K562 (cell line): ENCODE results near the gene PSMB7. TPM values are rescaled to one million over a fixed set of nuclear protein-coding genes. Genes with fewer than 3 reads are reported as not detected.

ENCODE experiments used
- ATAC-seq: fragments of 200-7000 bp; cut with Tn5 transposase; 3 replicates; pipeline ENCODE4 v1.9.1; 2020; ENCODE audit warnings: moderate library complexity
- BruUV-seq: library from RNA; stranded (reverse); fragments of 400-500 nt; replicated peaks from 2 replicates; lab custom pipeline; 2021; lab: Mats Ljungman, UMichigan
- CTCF ChIA-PET: fragments of 300-600 bp; formaldehyde crosslinking; extraction: SDS; loops from one replicate; lab custom pipeline; 2021; ENCODE audit warnings: low intra/inter-chr PET ratio; lab: Yijun Ruan, JAX
- POLR2A ChIA-PET: fragments of 300-600, 350-650 bp; sonication (Branson Sonifier 250); formaldehyde crosslinking; extraction: SDS; loops from one replicate; lab custom pipeline; 2021; ENCODE audit warnings: antibody characterized with exemption, inconsistent platforms; lab: Yijun Ruan, JAX
- DNase-seq, 4 experiments: peaks; one replicate each; pipeline versions ENCODE4 v3.0.0 to v3.0.0-alpha.2; 2011 to 2018; ENCODE audit warnings: low spot score in 3 of 4, mixed read lengths in 3 of 4; ENCODE audit errors: extremely low read depth in 1 of 4
- FAIRE-seq: peaks from 2 replicates; lab custom pipeline; 2011; peaks lifted over from hg19 to GRCh38; lab: Jason Lieb, UNC
- H2AFZ ChIP-seq: 2 replicates; pipeline ENCODE4 v1.6.0; 2011; ENCODE audit warnings: low read depth, low read length, control low read depth, inconsistent platforms
- H3K27ac ChIP-seq: fragments of 200-600 bp; 3 replicates; pipeline ENCODE4 v1.8.0; 2011; ENCODE audit warnings: low read depth, mild to moderate bottlenecking, control low read depth, inconsistent platforms, low read length, moderate library complexity, mixed read lengths; ENCODE audit errors: extremely low read depth
- H3K27me3 ChIP-seq, 2 experiments: fragments of 300-600 bp in 1 of 2; 2 replicates in 1 of 2; 3 replicates in 1 of 2; pipeline versions ENCODE4 v1.6.0 to v1.8.0; 2011; ENCODE audit warnings: inconsistent platforms in 2 of 2, low read length in 2 of 2, mild to moderate bottlenecking in 1 of 2, mixed read lengths in 1 of 2, moderate library complexity in 1 of 2; ENCODE audit not compliant: control insufficient read depth in 2 of 2, insufficient read depth in 2 of 2
- H3K36me3 ChIP-seq: fragments of 300-600 bp; 3 replicates; pipeline ENCODE4 v1.8.0; 2011; ENCODE audit warnings: mild to moderate bottlenecking, low read length, inconsistent platforms; ENCODE audit not compliant: control insufficient read depth, insufficient read depth
- H3K4me1 ChIP-seq, 2 experiments: fragments of 200-600 bp in 1 of 2; replicated peaks in 1 of 2; 2 replicates in 1 of 2; 3 replicates in 1 of 2; pipeline versions ENCODE4 v1.5.1 to v1.8.0; 2011; ENCODE audit warnings: inconsistent platforms in 2 of 2, low read length in 2 of 2, mild to moderate bottlenecking in 1 of 2, mixed read lengths in 1 of 2, moderate library complexity in 1 of 2; ENCODE audit not compliant: control insufficient read depth in 2 of 2, insufficient read depth in 2 of 2
- H3K4me2 ChIP-seq: 2 replicates; pipeline ENCODE4 v1.6.1; 2011; ENCODE audit warnings: low read length, control low read depth, inconsistent platforms, mixed read lengths; ENCODE audit not compliant: insufficient read depth
- H3K4me3 ChIP-seq: fragments of 200-600 bp; sonication (generic), shearing (Covaris generic); 2 replicates; pipeline ENCODE4 v1.5.1; 2016; ENCODE audit warnings: control low read depth, inconsistent platforms
- H3K79me2 ChIP-seq: fragments of 200-600 bp; 3 replicates; pipeline ENCODE4 v1.8.0; 2011; ENCODE audit warnings: low read length, inconsistent platforms; ENCODE audit not compliant: control insufficient read depth, insufficient read depth
- H3K9ac ChIP-seq, 2 experiments: 2 replicates each; pipeline versions ENCODE4 v1.6.0 to v1.6.1; 2011; ENCODE audit warnings: low read depth in 2 of 2, low read length in 2 of 2, control low read depth in 1 of 2, inconsistent platforms in 1 of 2, mild to moderate bottlenecking in 1 of 2, mixed read lengths in 1 of 2; ENCODE audit not compliant: insufficient read depth in 1 of 2
- H3K9me1 ChIP-seq: one replicate; pipeline ENCODE4 v1.6.0; 2011; ENCODE audit warnings: inconsistent platforms, mild to moderate bottlenecking, low read length, moderate library complexity; ENCODE audit not compliant: control insufficient read depth, insufficient read depth
- H3K9me3 ChIP-seq: replicated peaks from 2 replicates; pipeline ENCODE4 v1.5.1; 2011; ENCODE audit warnings: low read depth, low read length, inconsistent platforms; ENCODE audit not compliant: control insufficient read depth, insufficient read depth
- H4K20me1 ChIP-seq: replicated peaks from 2 replicates; pipeline ENCODE4 v1.6.1; 2011; ENCODE audit warnings: low read length, inconsistent platforms, mixed read lengths; ENCODE audit not compliant: control insufficient read depth, insufficient read depth
- ARID2 ChIP-seq: fragments of 450-650 bp; IDR thresholded peaks from 2 replicates; pipeline ENCODE4 v1.6.1; 2017; ENCODE audit warnings: antibody characterized with exemption, mild to moderate bottlenecking
- CEBPB ChIP-seq: fragments of 450-650 bp; IDR thresholded peaks from 2 replicates; pipeline ENCODE4 v1.6.1; 2016; ENCODE audit warnings: missing genetic modification characterization, missing compliant biosample characterization
- ELF2 ChIP-seq: fragments of 250-450 bp; sonication (Bioruptor Pico); IDR thresholded peaks from 2 replicates; pipeline ENCODE4 v1.5.0; 2021; ENCODE audit warnings: mild to moderate bottlenecking
- FIP1L1 ChIP-seq: fragments of 200-400 bp; formaldehyde crosslinking; IDR thresholded peaks from 2 replicates; pipeline ENCODE4 v1.6.1; 2018; ENCODE audit warnings: mild to moderate bottlenecking, low read depth, low read length; ENCODE audit not compliant: poor library complexity, severe bottlenecking
- JUNB ChIP-seq: fragments of 450-650 bp; formaldehyde crosslinking; conservative IDR thresholded peaks from 2 replicates; pipeline ENCODE4 v1.4.0; 2020; ENCODE audit warnings: mild to moderate bottlenecking
- MCM3 ChIP-seq: fragments of 450-650 bp; IDR thresholded peaks from 2 replicates; pipeline ENCODE4 v1.6.1; 2016
- WGBS: fragments of 100-300 bp; shearing (Covaris generic); methylation state at CpG from one replicate; pipeline ENCODE4 v1.1.6; 2016; ENCODE audit warnings: low coverage, mixed read lengths; ENCODE audit not compliant: insufficient coverage; ENCODE audit errors: missing lambda C conversion rate; 5-methylcytosine and 5-hydroxymethylcytosine counted together
- in situ Hi-C: fragments of 300-500 bp; cut with MboI; formaldehyde crosslinking; loops from 4 replicates; pipeline ENCODE4 v1.15.0; 2018; ENCODE audit warnings: inconsistent platforms, mixed read lengths
- intact Hi-C: fragments of 100-400 bp; cut with micrococcal nuclease; formaldehyde crosslinking; loops from 2 replicates; pipeline ENCODE4 v1.14.2; 2022
- polyA plus RNA-seq, 8 experiments: library from polyadenylated mRNA; depleted of rRNA in 4 of 8; stranded (reverse) in 5 of 8; unstranded in 3 of 8; fragments of >200 nt; fragmentation: Nextera tagmentation in 2 of 8; fragmentation: Illumina TruSeq in 1 of 8; extraction: Ambion mirVana in 2 of 8; extraction: Trizol in 1 of 8; gene quantifications; 2 replicates each; pipeline versions ENCODE4 v1.2.1 to v1.2.3, GENCODE V29; 2011 to 2014; ENCODE audit warnings: inconsistent platforms in 1 of 8, missing spikeins in 1 of 8
- total RNA-seq, 7 experiments: library from RNA; depleted of rRNA in 6 of 7; stranded (reverse); fragments of >200 nt in 6 of 7; fragmentation: Illumina TruSeq in 2 of 7; extraction: Trizol in 2 of 7; gene quantifications; 2 replicates each; pipeline versions ENCODE4 v1.2.1 to v1.2.3, GENCODE V29; 2011 to 2021; ENCODE audit warnings: low replicate concordance in 1 of 7
- TF ChIP-seq, protein P1 (sequence below): fragments of 450-650 bp; formaldehyde crosslinking; conservative IDR thresholded peaks from 2 replicates; pipeline ENCODE4 v1.4.0; 2022; ENCODE audit warnings: mild to moderate bottlenecking, missing genetic modification characterization

PSMB7 gene
- total and polyA plus RNA-seq, 9 of the 15 experiments (the other 6 are each of a cell fraction or from before 2014, with no cell fraction given) = 321 to 978 (median 407) TPM

DNA sequence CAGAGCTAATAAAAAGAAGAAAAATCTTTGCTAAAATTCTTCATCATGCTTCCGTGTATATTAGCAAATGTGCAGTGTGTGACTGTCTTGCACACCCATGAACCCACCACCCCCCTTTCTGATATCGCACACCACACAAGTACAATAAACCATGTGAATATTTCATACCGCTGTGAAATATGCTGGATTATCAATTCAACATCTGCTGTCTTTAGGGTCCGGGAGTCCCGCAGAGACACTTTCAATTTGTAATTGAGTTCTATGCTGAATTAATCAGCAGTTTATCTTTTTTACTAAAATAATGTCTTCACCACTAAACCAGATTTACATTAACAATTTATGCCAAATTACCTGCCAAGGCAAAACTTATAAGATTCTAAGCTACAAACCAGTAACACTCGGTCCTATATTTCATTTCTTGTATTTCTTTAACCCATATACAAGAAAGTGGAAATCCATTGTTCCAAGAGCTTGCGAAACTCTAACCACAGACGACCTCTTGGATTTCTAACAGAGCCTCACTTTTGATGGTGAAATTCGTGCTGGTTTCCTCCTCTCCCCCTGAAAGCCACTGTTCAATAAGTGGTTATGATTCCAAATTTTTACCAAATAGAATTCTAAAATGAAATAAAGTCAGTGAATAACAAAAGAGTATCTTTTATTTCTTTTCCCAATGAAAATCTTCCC lies 44.2 kb downstream of the PSMB7 start:
- H3K27ac ChIP-seq = no peak overlapping the region
- peaks cover 4% of the 10 kb centered on the region for H3K9me3 ChIP-seq
- peaks cover 4% of the 10 kb centered on the region for H3K9me1 ChIP-seq
- BruUV-seq = no TSS peak
- no peak overlapping the region for H2AFZ ChIP-seq
- no peaks in the 10 kb centered on the region for H3K27me3 ChIP-seq
- DNase-seq (no peak), ATAC-seq (no peak), FAIRE-seq (no peak)
- intact Hi-C loops (no loop called here), in situ Hi-C loops (no loop called here)
- WGBS = 78% methylated on average over 9 of the region's 9 CpGs
- no peak overlapping the region for H3K4me3 ChIP-seq
- no peak overlapping the region for H3K4me2 ChIP-seq
- POLR2A ChIA-PET = interaction anchor here (2.2 kb wide), 1 partner anchor 9 kb away, joined by 10 read pairs; no protein-coding TSS in a partner anchor
- H3K36me3 ChIP-seq = peaks cover 36% of the 10 kb centered on the region
- H3K4me1 ChIP-seq = peaks cover 0 to 25% of the 10 kb centered on the region in 2 experiments; a peak in 4 of 5 replicates
- H4K20me1 ChIP-seq = peaks cover 23% of the 10 kb centered on the region
- no peak for TF ChIP-seq ARID2
- no peak for TF ChIP-seq FIP1L1
- TF ChIP-seq, protein P1, sequence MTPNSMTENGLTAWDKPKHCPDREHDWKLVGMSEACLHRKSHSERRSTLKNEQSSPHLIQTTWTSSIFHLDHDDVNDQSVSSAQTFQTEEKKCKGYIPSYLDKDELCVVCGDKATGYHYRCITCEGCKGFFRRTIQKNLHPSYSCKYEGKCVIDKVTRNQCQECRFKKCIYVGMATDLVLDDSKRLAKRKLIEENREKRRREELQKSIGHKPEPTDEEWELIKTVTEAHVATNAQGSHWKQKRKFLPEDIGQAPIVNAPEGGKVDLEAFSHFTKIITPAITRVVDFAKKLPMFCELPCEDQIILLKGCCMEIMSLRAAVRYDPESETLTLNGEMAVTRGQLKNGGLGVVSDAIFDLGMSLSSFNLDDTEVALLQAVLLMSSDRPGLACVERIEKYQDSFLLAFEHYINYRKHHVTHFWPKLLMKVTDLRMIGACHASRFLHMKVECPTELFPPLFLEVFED = no peak
- no peak for TF ChIP-seq MCM3
- peak; percentile 76 for TF ChIP-seq CEBPB (tag)
- TF ChIP-seq JUNB (CRISPR knock-in tag) = no peak
- no peak for TF ChIP-seq ELF2 (CRISPR knock-in tag)
- CTCF ChIA-PET = no interaction called here
- peaks cover 97% of the 10 kb centered on the region for H3K79me2 ChIP-seq
- H3K9ac ChIP-seq = no peak overlapping the region
